ENCODE measurements around the gene MED8.

The MED8 gene, protein sequence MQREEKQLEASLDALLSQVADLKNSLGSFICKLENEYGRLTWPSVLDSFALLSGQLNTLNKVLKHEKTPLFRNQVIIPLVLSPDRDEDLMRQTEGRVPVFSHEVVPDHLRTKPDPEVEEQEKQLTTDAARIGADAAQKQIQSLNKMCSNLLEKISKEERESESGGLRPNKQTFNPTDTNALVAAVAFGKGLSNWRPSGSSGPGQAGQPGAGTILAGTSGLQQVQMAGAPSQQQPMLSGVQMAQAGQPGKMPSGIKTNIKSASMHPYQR

DNA sequence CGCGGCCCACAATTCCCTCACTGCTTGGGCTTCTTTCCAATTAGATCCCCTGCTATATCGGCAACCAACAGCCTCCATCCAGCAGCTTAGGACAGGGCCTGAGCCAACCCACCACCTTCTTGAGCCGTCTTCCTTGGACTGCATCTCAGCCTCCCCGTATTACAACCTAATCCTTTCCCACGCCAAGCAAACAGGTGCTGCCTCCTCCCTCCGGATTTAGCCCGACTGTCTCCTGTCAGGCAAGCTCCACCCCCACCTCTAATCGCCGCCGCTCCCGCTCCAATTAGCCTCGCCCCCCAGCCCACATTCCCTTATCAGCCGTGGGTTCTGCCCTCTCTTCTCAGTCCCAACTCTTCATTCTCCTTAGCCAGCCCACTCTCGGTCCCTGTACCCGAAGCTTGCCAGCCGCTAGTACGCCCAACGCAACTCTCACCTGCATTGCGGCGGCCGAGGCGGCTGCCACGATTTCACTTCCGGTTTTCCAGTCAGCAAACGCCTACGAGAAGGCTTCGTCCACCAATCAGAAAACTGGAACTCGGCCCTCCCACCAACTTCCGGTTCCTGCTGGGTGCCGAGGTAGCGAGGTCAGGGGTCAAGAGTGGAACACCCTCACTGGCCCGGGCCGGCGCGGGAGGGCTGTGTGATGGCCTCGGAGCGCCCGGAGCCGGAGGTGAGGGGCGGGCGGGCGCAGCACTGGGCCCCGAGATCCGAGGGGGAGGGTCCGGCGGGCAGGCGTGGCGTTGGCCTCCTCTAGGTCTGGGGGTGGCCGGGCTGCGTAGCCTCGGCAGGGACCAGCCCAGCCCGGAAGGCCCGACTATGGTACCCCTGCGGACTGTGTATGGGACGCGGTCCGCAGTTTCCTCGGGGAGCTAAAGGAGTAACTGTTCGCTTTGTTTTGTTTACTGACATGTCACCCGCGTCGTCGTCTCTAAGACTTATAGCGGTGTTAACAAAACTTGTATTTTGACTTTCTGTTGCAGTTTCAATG lies at the start of gene MED8, which contains the start of gene SZT2:
Gene MED8, minus strand, starts transcription at position 475 of the 988 bp plus-strand sequence. Its CDS starts 36 bp downstream, at position 439.
Gene SZT2, plus strand, starts transcription at position 574 of the 988 bp plus-strand sequence. Its CDS starts 70 bp downstream, at position 644.
- peak within 1 kb of the TSS; percentile 97 for H3K4me3 ChIP-seq (ENCODE audit: low read depth, low read length)
- H3K36me3 ChIP-seq (replicated peaks) = peaks cover 26% of the 10 kb centered on the region
- TF ChIP-seq, protein P1, sequence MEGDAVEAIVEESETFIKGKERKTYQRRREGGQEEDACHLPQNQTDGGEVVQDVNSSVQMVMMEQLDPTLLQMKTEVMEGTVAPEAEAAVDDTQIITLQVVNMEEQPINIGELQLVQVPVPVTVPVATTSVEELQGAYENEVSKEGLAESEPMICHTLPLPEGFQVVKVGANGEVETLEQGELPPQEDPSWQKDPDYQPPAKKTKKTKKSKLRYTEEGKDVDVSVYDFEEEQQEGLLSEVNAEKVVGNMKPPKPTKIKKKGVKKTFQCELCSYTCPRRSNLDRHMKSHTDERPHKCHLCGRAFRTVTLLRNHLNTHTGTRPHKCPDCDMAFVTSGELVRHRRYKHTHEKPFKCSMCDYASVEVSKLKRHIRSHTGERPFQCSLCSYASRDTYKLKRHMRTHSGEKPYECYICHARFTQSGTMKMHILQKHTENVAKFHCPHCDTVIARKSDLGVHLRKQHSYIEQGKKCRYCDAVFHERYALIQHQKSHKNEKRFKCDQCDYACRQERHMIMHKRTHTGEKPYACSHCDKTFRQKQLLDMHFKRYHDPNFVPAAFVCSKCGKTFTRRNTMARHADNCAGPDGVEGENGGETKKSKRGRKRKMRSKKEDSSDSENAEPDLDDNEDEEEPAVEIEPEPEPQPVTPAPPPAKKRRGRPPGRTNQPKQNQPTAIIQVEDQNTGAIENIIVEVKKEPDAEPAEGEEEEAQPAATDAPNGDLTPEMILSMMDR (IDR thresholded peaks at IDR 0.05; ENCODE audit: low read depth, low read length, missing control alignments) = no peak
- DNase-seq = peak; percentile 91
- H3K27me3 ChIP-seq (replicated peaks) = no peaks in the 10 kb centered on the region
- H3K27ac ChIP-seq = peak within 1 kb of the TSS; percentile 87
- in situ Hi-C loops (cut with HindIII; ENCODE audit: low pct_ligation_motif_present, low sequenced_read_pairs) = no loop called here

DNA sequence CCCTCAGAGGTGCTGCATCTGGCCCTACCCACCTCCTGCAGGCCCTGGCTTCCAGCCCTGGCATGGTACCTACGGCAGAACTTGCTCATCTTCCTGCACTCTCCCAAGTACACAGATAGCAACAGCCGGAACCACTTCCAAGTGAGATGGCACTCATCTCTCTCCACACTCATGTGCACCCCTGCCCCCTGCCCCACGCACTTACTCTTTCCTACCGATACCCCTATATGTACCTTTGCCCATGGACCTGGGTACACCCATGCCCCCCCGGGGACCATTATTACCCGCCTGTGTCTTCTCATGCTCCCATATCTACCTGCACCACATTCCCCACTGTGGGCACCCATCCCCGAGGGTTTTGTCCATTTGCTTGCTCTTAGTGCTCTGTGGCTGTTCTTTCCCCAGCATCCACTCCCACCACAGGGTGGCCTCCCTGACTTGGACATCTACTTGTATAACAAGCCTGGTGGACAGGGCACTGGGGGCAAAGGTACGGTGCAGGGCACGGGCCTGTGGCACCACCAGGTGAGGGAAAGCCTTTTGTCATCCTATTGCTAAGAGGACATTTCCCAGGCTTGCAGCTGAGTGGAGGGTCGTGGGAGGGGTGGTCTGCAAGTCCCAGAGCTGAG lies 49.5 kb upstream of the MED8 start:
- DNase-seq = no peak
- Histone ChIP-seq H3K27ac (no peak overlapping the region), H3K4me3 (ENCODE audit: low read depth, low read length) (no peak overlapping the region), H3K36me3 (replicated peaks) (peaks cover 73% of the 10 kb centered on the region), H3K27me3 (replicated peaks) (no peaks in the 10 kb centered on the region)
- TF ChIP-seq, protein P1 (IDR thresholded peaks at IDR 0.05; ENCODE audit: low read depth, low read length, missing control alignments) = peak; percentile 7
- in situ Hi-C loops (cut with HindIII; ENCODE audit: low pct_ligation_motif_present, low sequenced_read_pairs) = no loop called here

DNA sequence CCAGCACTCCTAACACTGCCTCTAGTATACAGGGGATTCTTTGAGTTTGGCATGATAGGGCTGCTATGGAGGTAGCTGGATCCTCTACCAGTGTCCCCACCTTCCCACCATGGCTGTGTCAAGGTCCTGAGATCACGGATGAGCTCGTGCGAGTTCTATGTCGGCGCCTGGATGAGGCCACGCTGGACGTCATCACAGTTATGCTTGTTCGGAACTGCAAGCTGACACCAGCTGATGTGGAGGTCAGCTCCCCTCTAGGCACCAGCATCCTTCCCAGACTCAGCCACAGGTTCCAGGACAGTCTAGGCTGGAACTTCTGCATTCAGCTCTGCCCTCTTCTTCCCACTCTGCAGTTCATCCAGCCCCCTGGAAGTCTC lies 49.0 kb upstream of the MED8 start:
- peaks cover 73% of the 10 kb centered on the region for H3K36me3 ChIP-seq (replicated peaks)

DNA sequence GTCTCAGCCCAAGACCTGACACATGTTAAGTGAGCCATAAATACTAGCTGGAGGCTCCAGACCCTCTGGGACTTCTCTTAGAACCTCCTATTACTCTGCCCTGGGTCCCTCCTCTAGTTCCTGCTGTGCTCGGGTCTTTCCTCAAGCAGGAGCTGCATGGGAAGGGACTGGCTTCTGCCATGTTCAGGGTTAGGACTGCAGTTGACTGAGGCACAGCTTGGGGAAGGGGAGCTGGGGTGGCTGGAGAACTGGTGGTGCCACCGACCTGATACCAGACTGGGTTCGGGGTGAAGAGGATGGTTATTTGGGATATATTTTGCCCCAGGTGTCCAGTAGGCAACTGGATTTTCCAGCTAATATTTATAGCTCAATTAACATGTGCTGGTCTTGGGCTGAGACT lies 48.4 kb upstream of the MED8 start:
- DNase-seq = no peak
- no peak overlapping the region for H3K27ac ChIP-seq
- H3K36me3 ChIP-seq (replicated peaks) = peaks cover 73% of the 10 kb centered on the region
- H3K27me3 ChIP-seq (replicated peaks) = no peaks in the 10 kb centered on the region
- TF ChIP-seq, protein P1 (IDR thresholded peaks at IDR 0.05; ENCODE audit: low read depth, low read length, missing control alignments) = no peak
- in situ Hi-C loops (cut with HindIII; ENCODE audit: low pct_ligation_motif_present, low sequenced_read_pairs) = no loop called here
- no peak overlapping the region for H3K4me3 ChIP-seq (ENCODE audit: low read depth, low read length)

More for the DNA sequence above, 49.0 kb upstream of the MED8 start:
- no peak for DNase-seq
- no peak overlapping the region for H3K4me3 ChIP-seq (ENCODE audit: low read depth, low read length)
- TF ChIP-seq, protein P1 (IDR thresholded peaks at IDR 0.05; ENCODE audit: low read depth, low read length, missing control alignments) = no peak
- in situ Hi-C loops (cut with HindIII; ENCODE audit: low pct_ligation_motif_present, low sequenced_read_pairs) = no loop called here
- H3K27ac ChIP-seq = no peak overlapping the region
- no peaks in the 10 kb centered on the region for H3K27me3 ChIP-seq (replicated peaks)

DNA sequence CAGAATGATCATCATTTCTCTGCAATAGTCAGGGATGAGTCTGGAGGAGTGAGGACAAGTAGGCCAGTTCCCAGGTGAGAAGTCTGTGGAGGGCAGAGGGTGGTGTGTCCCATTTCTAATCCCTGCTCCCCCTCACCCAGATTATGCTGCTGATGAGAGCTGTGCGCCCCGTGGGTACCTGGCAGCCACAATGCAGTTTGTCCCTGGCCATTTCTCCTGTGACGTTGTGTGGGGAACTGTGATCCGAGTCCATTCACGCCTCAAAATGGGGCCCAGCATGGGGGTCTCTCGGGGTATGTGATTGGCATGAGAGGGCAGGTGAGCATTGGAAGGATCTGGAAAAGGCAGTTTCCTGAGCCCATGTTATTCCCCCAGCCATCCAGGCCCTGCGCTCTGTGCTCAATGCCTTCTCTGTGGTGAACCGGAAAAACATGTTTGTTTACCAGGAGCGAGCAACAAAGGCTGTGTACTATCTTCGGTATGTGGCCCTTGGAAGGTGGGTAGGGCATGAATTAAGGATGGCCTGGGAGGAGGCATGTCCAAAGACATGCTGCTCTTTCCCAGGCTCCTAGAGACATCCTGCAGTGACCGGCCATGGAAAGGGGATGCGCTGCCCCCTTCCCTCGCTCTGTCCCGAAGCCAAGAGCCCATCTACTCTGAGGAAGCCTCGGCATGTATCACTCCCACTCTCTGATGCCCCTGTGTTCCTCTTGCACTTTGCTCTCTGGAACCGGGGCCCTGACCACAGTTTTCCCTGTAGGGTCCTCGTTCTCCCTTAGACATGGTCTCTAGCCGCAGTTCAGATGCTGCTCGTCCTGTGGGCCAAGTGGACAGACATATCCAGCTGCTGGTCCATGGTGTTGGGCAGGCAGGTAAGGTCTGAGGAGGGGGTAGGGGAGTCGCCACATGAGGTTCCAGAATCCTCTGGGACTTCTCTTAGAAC lies 47.7 kb upstream of the MED8 start:
- TF ChIP-seq, protein P1 (IDR thresholded peaks at IDR 0.05; ENCODE audit: low read depth, low read length, missing control alignments) = no peak
- Histone ChIP-seq H3K27ac (no peak overlapping the region), H3K27me3 (replicated peaks) (no peaks in the 10 kb centered on the region), H3K4me3 (ENCODE audit: low read depth, low read length) (no peak overlapping the region), H3K36me3 (replicated peaks) (peaks cover 73% of the 10 kb centered on the region)
- in situ Hi-C loops (cut with HindIII; ENCODE audit: low pct_ligation_motif_present, low sequenced_read_pairs) = no loop called here
- no peak for DNase-seq

Measured in brain microvascular endothelial cell (primary cell).